ENCODE measurements around the gene CAPS2. TPM values are rescaled to one million over a fixed set of nuclear protein-coding genes. Genes with fewer than 3 reads are reported as not detected.
"Not testable (repeated sequence)": the region's sequence is repeated elsewhere in the genome, so short reads cannot be mapped to it uniquely, and the experiment has no call there.

The CAPS2 gene
- total RNA-seq (10 to 100 TPM; 13.7 to 21.8 (median 17.1) TPM), polyA plus RNA-seq (7.8 TPM)
- long read RNA-seq, donor 1, partial matches to known transcripts: 1 of 11 reads
- long read RNA-seq, donor 1, other reads (novel, unspliced or antisense): 10 of 11 reads
- long read RNA-seq, donor 2, partial matches to known transcripts: 1 of 7 reads
- long read RNA-seq, donor 2, other reads (novel, unspliced or antisense): 6 of 7 reads
- long read RNA-seq, donor 3, partial matches to known transcripts: 1 of 14 reads
- long read RNA-seq, donor 3, other reads (novel, unspliced or antisense): 12 of 14 reads
- long read RNA-seq, donor 4, partial matches to known transcripts: 0 of 5 reads
- long read RNA-seq, donor 4, other reads (novel, unspliced or antisense): 5 of 5 reads

GRCh38 chr12:75329918-75330826 is at the start of gene CAPS2:
Gene CAPS2 (minus strand): TSS chr12:75330324. CDS start chr12:75326498, 3,826 bp downstream.
- Histone ChIP-seq H3K4me3 (ENCODE audit: low read length) (peak within 1 kb of the TSS; percentile 78), H3K9me3 (ENCODE audit: control insufficient read depth, low read length) (no peaks in the 10 kb centered on the region), H3K27me3 (ENCODE audit: control insufficient read depth, insufficient read depth) (no peaks in the 10 kb centered on the region), H3K27ac (ENCODE audit: low read length) (peak within 1 kb of the TSS; percentile 65), H3K4me1 (ENCODE audit: control insufficient read depth, insufficient read depth, low read length) (no peaks in the 10 kb centered on the region)
- ATAC-seq: peak; percentile 95 to 96
- 3% methylated on average over 40 of the region's 40 CpGs for WGBS
- peak; percentile 87 to 94 (median 93) for DNase-seq
- intact Hi-C loops (cut with DNase I): loop anchor here (5.0 to 10.0 kb wide), 3 partner anchors 57 to 175 kb away; partner anchors contain the start of gene GLIPR1L2 (in 1 of the 4)

GRCh38 chr12:75378354-75378753 is 48.2 kb upstream of the CAPS2 start:
- Histone ChIP-seq H3K4me3 (ENCODE audit: low read length) (no peak overlapping the region), H3K27me3 (ENCODE audit: control insufficient read depth, insufficient read depth) (no peaks in the 10 kb centered on the region), H3K27ac (ENCODE audit: low read length) (no peak overlapping the region), H3K9me3 (ENCODE audit: control insufficient read depth, low read length) (no peaks in the 10 kb centered on the region), H3K4me1 (ENCODE audit: control insufficient read depth, insufficient read depth, low read length) (no peaks in the 10 kb centered on the region)
- DNase-seq: no peak
- intact Hi-C loops (cut with DNase I): no loop called here
- ATAC-seq: no peak
- WGBS: 90% methylated on average over 1 of the region's 1 CpG

GRCh38 chr12:75374971-75375370 is 44.8 kb upstream of the CAPS2 start:
- Histone ChIP-seq H3K4me3 (ENCODE audit: low read length) (no peak overlapping the region), H3K9me3 (ENCODE audit: control insufficient read depth, low read length) (no peaks in the 10 kb centered on the region), H3K27me3 (ENCODE audit: control insufficient read depth, insufficient read depth) (no peaks in the 10 kb centered on the region), H3K4me1 (ENCODE audit: control insufficient read depth, insufficient read depth, low read length) (no peaks in the 10 kb centered on the region), H3K27ac (ENCODE audit: low read length) (no peak overlapping the region)
- intact Hi-C loops (cut with DNase I): no loop called here
- 94% methylated on average over 2 of the region's 2 CpGs for WGBS
- ATAC-seq: no peak
- DNase-seq: no peak

- DNase-seq: no peak
- 97% methylated on average over 1 of the region's 1 CpG for WGBS
- no peaks in the 10 kb centered on the region for H3K27me3 ChIP-seq (ENCODE audit: control insufficient read depth, insufficient read depth)
- intact Hi-C loops (cut with DNase I): no loop called here
- no peak overlapping the region for H3K4me3 ChIP-seq (ENCODE audit: low read length)
- H3K27ac ChIP-seq (ENCODE audit: low read length): no peak overlapping the region
- ATAC-seq: no peak
- H3K9me3 ChIP-seq (ENCODE audit: control insufficient read depth, low read length): no peaks in the 10 kb centered on the region
- H3K4me1 ChIP-seq (ENCODE audit: control insufficient read depth, insufficient read depth, low read length): no peaks in the 10 kb centered on the region
Measured at GRCh38 chr12:75366629-75367028, 36.5 kb upstream of the CAPS2 start.

GRCh38 chr12:75364919-75365318 is 34.8 kb upstream of the CAPS2 start:
- ATAC-seq (peak; percentile 74 to 78), DNase-seq (no peak)

GRCh38 chr12:75361408-75361807 is 31.3 kb upstream of the CAPS2 start:
- DNase-seq (no peak), ATAC-seq (no peak)
- no peak overlapping the region for H3K4me3 ChIP-seq (ENCODE audit: low read length)
- H3K4me1 ChIP-seq (ENCODE audit: control insufficient read depth, insufficient read depth, low read length): no peaks in the 10 kb centered on the region
- H3K9me3 ChIP-seq (ENCODE audit: control insufficient read depth, low read length): no peaks in the 10 kb centered on the region
- 40% methylated on average over 1 of the region's 1 CpG for WGBS
- H3K27ac ChIP-seq (ENCODE audit: low read length): no peak overlapping the region
- intact Hi-C loops (cut with DNase I): no loop called here
- no peaks in the 10 kb centered on the region for H3K27me3 ChIP-seq (ENCODE audit: control insufficient read depth, insufficient read depth)

More at GRCh38 chr12:75364919-75365318, 34.8 kb upstream of the CAPS2 start:
- no peaks in the 10 kb centered on the region for H3K27me3 ChIP-seq (ENCODE audit: control insufficient read depth, insufficient read depth)
- H3K9me3 ChIP-seq (ENCODE audit: control insufficient read depth, low read length): no peaks in the 10 kb centered on the region
- no peak overlapping the region for H3K27ac ChIP-seq (ENCODE audit: low read length)
- no peaks in the 10 kb centered on the region for H3K4me1 ChIP-seq (ENCODE audit: control insufficient read depth, insufficient read depth, low read length)
- H3K4me3 ChIP-seq (ENCODE audit: low read length): no peak overlapping the region
- intact Hi-C loops (cut with DNase I): no loop called here

- no peak overlapping the region for H3K27ac ChIP-seq (ENCODE audit: low read length)
- no peaks in the 10 kb centered on the region for H3K4me1 ChIP-seq (ENCODE audit: control insufficient read depth, insufficient read depth, low read length)
- H3K9me3 ChIP-seq (ENCODE audit: control insufficient read depth, low read length): no peaks in the 10 kb centered on the region
- ATAC-seq: no peak
- H3K4me3 ChIP-seq (ENCODE audit: low read length): no peak overlapping the region
- no peak for DNase-seq
- intact Hi-C loops (cut with DNase I): no loop called here
- no peaks in the 10 kb centered on the region for H3K27me3 ChIP-seq (ENCODE audit: control insufficient read depth, insufficient read depth)
Measured at GRCh38 chr12:75360920-75361319, 30.8 kb upstream of the CAPS2 start.

- Histone ChIP-seq H3K27me3 (ENCODE audit: control insufficient read depth, insufficient read depth) (no peaks in the 10 kb centered on the region), H3K4me3 (ENCODE audit: low read length) (no peak overlapping the region), H3K9me3 (ENCODE audit: control insufficient read depth, low read length) (no peaks in the 10 kb centered on the region), H3K27ac (ENCODE audit: low read length) (no peak overlapping the region), H3K4me1 (ENCODE audit: control insufficient read depth, insufficient read depth, low read length) (no peaks in the 10 kb centered on the region)
- no peak for ATAC-seq
- no peak for DNase-seq
- intact Hi-C loops (cut with DNase I): no loop called here
Measured at GRCh38 chr12:75354011-75354410, 23.9 kb upstream of the CAPS2 start.

GRCh38 chr12:75350413-75350812 is 20.3 kb upstream of the CAPS2 start:
- intact Hi-C loops (cut with DNase I): no loop called here
- ATAC-seq: no peak
- no peaks in the 10 kb centered on the region for H3K4me1 ChIP-seq (ENCODE audit: control insufficient read depth, insufficient read depth, low read length)
- H3K27me3 ChIP-seq (ENCODE audit: control insufficient read depth, insufficient read depth): no peaks in the 10 kb centered on the region
- H3K27ac ChIP-seq (ENCODE audit: low read length): no peak overlapping the region
- no peaks in the 10 kb centered on the region for H3K9me3 ChIP-seq (ENCODE audit: control insufficient read depth, low read length)
- 81% methylated on average over 2 of the region's 2 CpGs for WGBS
- no peak overlapping the region for H3K4me3 ChIP-seq (ENCODE audit: low read length)
- no peak for DNase-seq

GRCh38 chr12:75349946-75350345 is 19.8 kb upstream of the CAPS2 start:
- no peaks in the 10 kb centered on the region for H3K27me3 ChIP-seq (ENCODE audit: control insufficient read depth, insufficient read depth)
- intact Hi-C loops (cut with DNase I): no loop called here
- no peak overlapping the region for H3K4me3 ChIP-seq (ENCODE audit: low read length)
- 88% methylated on average over 4 of the region's 4 CpGs for WGBS
- no peaks in the 10 kb centered on the region for H3K4me1 ChIP-seq (ENCODE audit: control insufficient read depth, insufficient read depth, low read length)
- no peak overlapping the region for H3K27ac ChIP-seq (ENCODE audit: low read length)
- DNase-seq (no peak), ATAC-seq (no peak)
- H3K9me3 ChIP-seq (ENCODE audit: control insufficient read depth, low read length): no peaks in the 10 kb centered on the region

- H3K27ac ChIP-seq (ENCODE audit: low read length); H3K4me1 ChIP-seq (ENCODE audit: control insufficient read depth, insufficient read depth, low read length); ATAC-seq; H3K9me3 ChIP-seq (ENCODE audit: control insufficient read depth, low read length); H3K27me3 ChIP-seq (ENCODE audit: control insufficient read depth, insufficient read depth); H3K4me3 ChIP-seq (ENCODE audit: low read length); intact Hi-C loops (cut with DNase I); DNase-seq: not testable (repeated sequence)
- 93% methylated on average over 6 of the region's 6 CpGs for WGBS
Measured at GRCh38 chr12:75346215-75346614, 16.1 kb upstream of the CAPS2 start.

Data from right cardiac atrium (tissue), 5 donors.